Measurements from ENCODE around the gene OCIAD1. TPM values are rescaled to one million over a fixed set of nuclear protein-coding genes. Genes with fewer than 3 reads are reported as not detected.

OCIAD1 gene
- total and polyA plus RNA-seq, 4 donors, result 52.4 to 114 (median 82.6) TPM

- TF ChIP-seq, protein P1, sequence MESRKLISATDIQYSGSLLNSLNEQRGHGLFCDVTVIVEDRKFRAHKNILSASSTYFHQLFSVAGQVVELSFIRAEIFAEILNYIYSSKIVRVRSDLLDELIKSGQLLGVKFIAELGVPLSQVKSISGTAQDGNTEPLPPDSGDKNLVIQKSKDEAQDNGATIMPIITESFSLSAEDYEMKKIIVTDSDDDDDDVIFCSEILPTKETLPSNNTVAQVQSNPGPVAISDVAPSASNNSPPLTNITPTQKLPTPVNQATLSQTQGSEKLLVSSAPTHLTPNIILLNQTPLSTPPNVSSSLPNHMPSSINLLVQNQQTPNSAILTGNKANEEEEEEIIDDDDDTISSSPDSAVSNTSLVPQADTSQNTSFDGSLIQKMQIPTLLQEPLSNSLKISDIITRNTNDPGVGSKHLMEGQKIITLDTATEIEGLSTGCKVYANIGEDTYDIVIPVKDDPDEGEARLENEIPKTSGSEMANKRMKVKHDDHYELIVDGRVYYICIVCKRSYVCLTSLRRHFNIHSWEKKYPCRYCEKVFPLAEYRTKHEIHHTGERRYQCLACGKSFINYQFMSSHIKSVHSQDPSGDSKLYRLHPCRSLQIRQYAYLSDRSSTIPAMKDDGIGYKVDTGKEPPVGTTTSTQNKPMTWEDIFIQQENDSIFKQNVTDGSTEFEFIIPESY (IDR thresholded peaks at IDR 0.05), result no peak
- TF ChIP-seq RXRA (IDR thresholded peaks at IDR 0.05), result no peak
- TF ChIP-seq ATF3 (IDR thresholded peaks at IDR 0.05), result no peak
- TF ChIP-seq JUND (IDR thresholded peaks at IDR 0.05), result no peak
- TF ChIP-seq FOXA1 (IDR thresholded peaks at IDR 0.05), result no peak
- TF ChIP-seq FOXA2 (IDR thresholded peaks at IDR 0.05), result no peak
- TF ChIP-seq TAF1 (conservative IDR thresholded peaks at IDR 0.05), result no peak
These were observed 34.5 kb upstream of the OCIAD1 start (continued) for GRCh38 chr4:48796191-48796926.

GRCh38 chr4:48796927-48797679, 33.8 kb upstream of the OCIAD1 start:
- H3K27me3 ChIP-seq (ENCODE audit: control insufficient read depth in 4 of 4, insufficient read depth in 4 of 4, low read length in 3 of 4), result no peaks in the 10 kb centered on the region
- 78% methylated on average over 1 of the region's 1 CpG for WGBS
- TF ChIP-seq FOXA1 (IDR thresholded peaks at IDR 0.05) (no peak), FOXA2 (IDR thresholded peaks at IDR 0.05) (no peak), ATF3 (IDR thresholded peaks at IDR 0.05) (no peak), RXRA (IDR thresholded peaks at IDR 0.05) (no peak), RAD21 (IDR thresholded peaks at IDR 0.05) (no peak), TAF1 (conservative IDR thresholded peaks at IDR 0.05) (no peak), JUND (IDR thresholded peaks at IDR 0.05) (no peak), REST (IDR thresholded peaks at IDR 0.05) (no peak), EGR1 (IDR thresholded peaks at IDR 0.05; ENCODE audit: low read depth in 2 of 2) (no peak)
- peaks cover 0 to 4% (median 3%) of the 10 kb centered on the region in 4 donors for H3K4me1 ChIP-seq (ENCODE audit: control insufficient read depth in 4 of 4, insufficient read depth in 4 of 4, low read length in 3 of 4)
- H3K9ac ChIP-seq (ENCODE audit: low read depth in 1 of 2, low read length in 2 of 2), result no peak overlapping the region
- no peak overlapping the region for H3K4me3 ChIP-seq (ENCODE audit: low read depth in 1 of 3, low read length in 3 of 3)
- H3K27ac ChIP-seq (ENCODE audit: low read depth in 1 of 2, low read length in 2 of 2), result no peak overlapping the region
- DNase-seq (ENCODE audit: low spot score), result no peak
- no peaks in the 10 kb centered on the region for H3K36me3 ChIP-seq (ENCODE audit: control insufficient read depth in 4 of 4, insufficient read depth in 3 of 4, low read depth in 1 of 4, low read length in 3 of 4)
- no peaks in the 10 kb centered on the region for H3K9me3 ChIP-seq (ENCODE audit: control insufficient read depth in 4 of 4, low read length in 3 of 4)

DNA sequence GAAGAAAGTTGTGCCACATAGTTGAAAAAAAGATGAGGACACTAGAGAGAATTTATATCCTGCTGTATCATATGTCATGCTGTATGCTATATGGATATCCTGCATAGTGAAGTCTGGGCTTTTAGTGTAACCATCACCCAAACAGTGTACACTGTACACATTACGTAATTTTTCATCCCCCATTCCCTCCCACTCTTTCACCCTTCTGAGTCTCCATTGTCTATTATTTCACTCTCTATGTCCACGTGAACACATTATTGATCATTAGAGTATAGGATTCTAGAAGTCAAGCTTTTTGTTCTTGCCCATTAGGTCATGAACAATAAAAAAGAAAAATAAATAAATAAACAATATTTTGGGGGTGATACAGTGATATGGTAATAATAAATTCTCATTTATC, 32.8 kb upstream of the OCIAD1 start:
- no peak for DNase-seq (ENCODE audit: low spot score)
- no peaks in the 10 kb centered on the region for H3K9me3 ChIP-seq (ENCODE audit: control insufficient read depth in 4 of 4, low read length in 3 of 4)
- no peak overlapping the region for H3K9ac ChIP-seq (ENCODE audit: low read depth in 1 of 2, low read length in 2 of 2)
- H3K27ac ChIP-seq (ENCODE audit: low read depth in 1 of 2, low read length in 2 of 2), result no peak overlapping the region
- H3K4me3 ChIP-seq (ENCODE audit: low read depth in 1 of 3, low read length in 3 of 3), result no peak overlapping the region
- 86% methylated on average over 2 of the region's 2 CpGs for WGBS
- no peaks in the 10 kb centered on the region for H3K27me3 ChIP-seq (ENCODE audit: control insufficient read depth in 4 of 4, insufficient read depth in 4 of 4, low read length in 3 of 4)
- H3K4me1 ChIP-seq (ENCODE audit: control insufficient read depth in 4 of 4, insufficient read depth in 4 of 4, low read length in 3 of 4), result peaks cover 0 to 4% (median 3%) of the 10 kb centered on the region in 4 donors
- no peaks in the 10 kb centered on the region for H3K36me3 ChIP-seq (ENCODE audit: control insufficient read depth in 4 of 4, insufficient read depth in 3 of 4, low read depth in 1 of 4, low read length in 3 of 4)
- TF ChIP-seq, protein P1 (IDR thresholded peaks at IDR 0.05), result no peak
- no peak for TF ChIP-seq HNF4A (conservative IDR thresholded peaks at IDR 0.05)
- TF ChIP-seq FOXA1 (IDR thresholded peaks at IDR 0.05), result no peak
- TF ChIP-seq EGR1 (IDR thresholded peaks at IDR 0.05; ENCODE audit: low read depth in 2 of 2), result no peak
- no peak for TF ChIP-seq RXRA (IDR thresholded peaks at IDR 0.05)
- no peak for TF ChIP-seq TAF1 (conservative IDR thresholded peaks at IDR 0.05)
- no peak for TF ChIP-seq ATF3 (IDR thresholded peaks at IDR 0.05)
- TF ChIP-seq YY1 (IDR thresholded peaks at IDR 0.05), result no peak
- TF ChIP-seq, protein P2, sequence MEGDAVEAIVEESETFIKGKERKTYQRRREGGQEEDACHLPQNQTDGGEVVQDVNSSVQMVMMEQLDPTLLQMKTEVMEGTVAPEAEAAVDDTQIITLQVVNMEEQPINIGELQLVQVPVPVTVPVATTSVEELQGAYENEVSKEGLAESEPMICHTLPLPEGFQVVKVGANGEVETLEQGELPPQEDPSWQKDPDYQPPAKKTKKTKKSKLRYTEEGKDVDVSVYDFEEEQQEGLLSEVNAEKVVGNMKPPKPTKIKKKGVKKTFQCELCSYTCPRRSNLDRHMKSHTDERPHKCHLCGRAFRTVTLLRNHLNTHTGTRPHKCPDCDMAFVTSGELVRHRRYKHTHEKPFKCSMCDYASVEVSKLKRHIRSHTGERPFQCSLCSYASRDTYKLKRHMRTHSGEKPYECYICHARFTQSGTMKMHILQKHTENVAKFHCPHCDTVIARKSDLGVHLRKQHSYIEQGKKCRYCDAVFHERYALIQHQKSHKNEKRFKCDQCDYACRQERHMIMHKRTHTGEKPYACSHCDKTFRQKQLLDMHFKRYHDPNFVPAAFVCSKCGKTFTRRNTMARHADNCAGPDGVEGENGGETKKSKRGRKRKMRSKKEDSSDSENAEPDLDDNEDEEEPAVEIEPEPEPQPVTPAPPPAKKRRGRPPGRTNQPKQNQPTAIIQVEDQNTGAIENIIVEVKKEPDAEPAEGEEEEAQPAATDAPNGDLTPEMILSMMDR (IDR thresholded peaks at IDR 0.05; ENCODE audit: low read depth, low read length, missing input control), result no peak
- TF ChIP-seq GABPA (IDR thresholded peaks at IDR 0.05 in 1 of 2, conservative IDR thresholded peaks at IDR 0.05 in 1 of 2), result no peak
- TF ChIP-seq RAD21 (IDR thresholded peaks at IDR 0.05), result no peak

All from liver (tissue), 9 donors.